Testis (tissue), 2 donors: ENCODE measurements around the gene UBXN4.

Source experiments
- CTCF ChIP-seq, 3 experiments: fragments of 450-650 bp in 2 of 3; fragments of 200-600 bp in 1 of 3; sonication (generic) in 1 of 3; IDR thresholded peaks; one replicate each; pipeline ENCODE4 v1.5.1; 2016 to 2019; ENCODE audit warnings: antibody characterized with exemption in 3 of 3, mild to moderate bottlenecking in 2 of 3, moderate library complexity in 1 of 3
- POLR2A ChIP-seq: fragments of 450-650 bp; IDR thresholded peaks from one replicate; pipeline ENCODE4 v1.6.1; 2017; ENCODE audit warnings: antibody characterized with exemption, mild to moderate bottlenecking, moderate library complexity

DNA sequence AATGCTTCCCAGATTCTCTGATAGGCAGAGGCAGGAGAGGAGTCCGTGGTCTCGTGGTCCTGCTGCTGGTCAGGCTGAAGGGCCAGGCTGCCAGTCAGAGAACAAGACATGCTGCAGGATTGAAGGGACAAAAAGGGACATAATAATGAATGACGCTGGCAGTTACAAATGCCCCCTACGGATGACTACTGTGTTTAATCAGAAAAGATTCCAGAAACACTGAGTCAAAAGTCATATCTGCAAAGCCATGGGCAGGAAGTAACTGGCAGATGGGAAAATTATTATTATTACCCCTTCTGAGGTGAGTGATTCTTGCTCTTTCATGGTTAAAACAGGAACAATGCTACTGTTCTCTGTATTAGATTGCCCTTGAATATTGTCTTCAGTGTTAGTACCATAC, 76.3 kb downstream of the UBXN4 start:
- TF ChIP-seq CTCF (IDR thresholded peaks at IDR 0.05) (no peak), POLR2A (no peak)
